ENCODE measurements around the gene MISP3. TPM values are rescaled to one million over a fixed set of nuclear protein-coding genes. Genes with fewer than 3 reads are reported as not detected.

The MISP3 gene
- total RNA-seq, 2 experiments from 2014 or later: 0.39 to 0.49 TPM

DNA sequence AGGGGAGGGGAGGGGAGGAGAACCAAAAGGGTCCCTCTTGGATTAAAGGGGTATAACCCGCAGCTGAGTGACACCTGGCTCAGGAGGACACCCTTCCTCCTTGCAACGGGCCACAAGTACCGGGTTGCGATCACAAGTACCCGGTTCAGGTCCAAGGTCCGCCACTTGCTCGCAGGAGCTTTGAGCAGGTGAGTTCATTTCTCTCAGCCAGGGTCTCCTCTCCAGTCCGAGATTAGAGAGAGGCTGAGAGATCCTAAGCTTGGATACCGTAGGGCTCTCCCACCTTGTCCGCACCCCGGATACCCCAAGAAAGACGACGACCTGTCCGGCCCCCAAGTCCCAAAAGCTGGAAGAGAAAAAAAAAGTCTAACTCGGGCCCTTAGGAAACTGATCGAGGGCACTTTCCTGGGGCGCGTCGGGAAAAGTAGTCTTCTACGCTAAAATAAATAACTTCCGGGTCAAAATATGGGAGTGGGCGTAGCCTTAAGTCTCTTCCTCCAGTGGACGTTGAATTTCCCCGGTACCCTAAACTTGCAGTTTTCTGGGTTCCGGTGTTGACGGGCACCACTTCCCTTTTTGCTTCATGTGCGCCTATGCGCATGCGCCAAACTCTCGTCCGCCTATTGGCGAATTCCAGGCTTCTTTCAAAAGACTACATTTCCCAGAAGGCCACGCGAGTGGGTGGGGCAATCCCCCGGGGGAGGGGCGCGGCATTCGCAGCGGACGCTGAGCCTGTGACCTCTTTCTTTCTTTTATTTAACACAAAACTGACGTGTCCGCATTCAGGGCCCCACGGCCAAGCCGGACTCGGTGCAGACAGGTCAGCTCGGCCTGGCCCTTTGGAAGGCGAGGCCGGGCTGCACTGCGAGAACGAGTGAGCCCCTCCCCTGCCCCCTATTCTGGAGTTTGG, 8.6 kb downstream of the MISP3 start:
- ChIA-PET CTCF (interaction anchor here (0.8 to 4.6 kb wide), 5 partner anchors 9 to 267 kb away, joined by 3 to 26 read pairs (median 4); partner anchors contain the start of genes ASF1B and MISP3), POLR2A (interaction anchor here (0.6 to 3.0 kb wide), 14 partner anchors 9 to 1752 kb away, joined by 3 to 33 read pairs (median 4); partner anchors contain the start of genes ASF1B, DDX39A, IL27RA and PRKACA)
- Mint-ChIP-seq H3K9me3 (no peaks in the 10 kb centered on the region), H3K27me3 (no peaks in the 10 kb centered on the region), H3K4me1 (ENCODE audit: low read depth) (peaks cover 14% of the 10 kb centered on the region), H3K4me3 (peak overlapping the region; percentile 91), H3K36me3 (ENCODE audit: low read depth) (no peaks in the 10 kb centered on the region), H3K27ac (peak overlapping the region; percentile 73)
- DNase-seq (peak; percentile 98 to 100 (median 99)), ATAC-seq (ENCODE audit: poor library complexity) (peak; percentile 94)
- Histone ChIP-seq H3K4me3 (ENCODE audit: low read length) (peak overlapping the region; percentile 81), H3K27me3 (ENCODE audit: control insufficient read depth in 1 of 2, insufficient read depth in 2 of 2, low read length in 2 of 2) (no peaks in the 10 kb centered on the region), H3K4me1 (ENCODE audit: insufficient read depth, low read length) (peaks cover 23% of the 10 kb centered on the region), H3K9me3 (ENCODE audit: control insufficient read depth in 1 of 2, insufficient read depth in 1 of 2, low read length in 2 of 2) (no peaks in the 10 kb centered on the region), H3K36me3 (ENCODE audit: insufficient read depth, low read length) (no peaks in the 10 kb centered on the region), H3K27ac (ENCODE audit: low read depth in 1 of 2, low read length in 2 of 2) (peak overlapping the region; percentile 73 to 74)
- TF ChIP-seq, protein P1, sequence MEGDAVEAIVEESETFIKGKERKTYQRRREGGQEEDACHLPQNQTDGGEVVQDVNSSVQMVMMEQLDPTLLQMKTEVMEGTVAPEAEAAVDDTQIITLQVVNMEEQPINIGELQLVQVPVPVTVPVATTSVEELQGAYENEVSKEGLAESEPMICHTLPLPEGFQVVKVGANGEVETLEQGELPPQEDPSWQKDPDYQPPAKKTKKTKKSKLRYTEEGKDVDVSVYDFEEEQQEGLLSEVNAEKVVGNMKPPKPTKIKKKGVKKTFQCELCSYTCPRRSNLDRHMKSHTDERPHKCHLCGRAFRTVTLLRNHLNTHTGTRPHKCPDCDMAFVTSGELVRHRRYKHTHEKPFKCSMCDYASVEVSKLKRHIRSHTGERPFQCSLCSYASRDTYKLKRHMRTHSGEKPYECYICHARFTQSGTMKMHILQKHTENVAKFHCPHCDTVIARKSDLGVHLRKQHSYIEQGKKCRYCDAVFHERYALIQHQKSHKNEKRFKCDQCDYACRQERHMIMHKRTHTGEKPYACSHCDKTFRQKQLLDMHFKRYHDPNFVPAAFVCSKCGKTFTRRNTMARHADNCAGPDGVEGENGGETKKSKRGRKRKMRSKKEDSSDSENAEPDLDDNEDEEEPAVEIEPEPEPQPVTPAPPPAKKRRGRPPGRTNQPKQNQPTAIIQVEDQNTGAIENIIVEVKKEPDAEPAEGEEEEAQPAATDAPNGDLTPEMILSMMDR (IDR thresholded peaks at IDR 0.05): no peak
- intact Hi-C loops (cut with DNase I, micrococcal nuclease): loop anchor here (2.0 to 10.0 kb wide), 6 partner anchors 36 to 614 kb away; partner anchors contain the start of genes ASF1B (in 1 of the 2), C19orf53 (in 1 of the 2), DCAF15 (in 1 of the 2) and NDUFB7 (in 1 of the 2)

DNA sequence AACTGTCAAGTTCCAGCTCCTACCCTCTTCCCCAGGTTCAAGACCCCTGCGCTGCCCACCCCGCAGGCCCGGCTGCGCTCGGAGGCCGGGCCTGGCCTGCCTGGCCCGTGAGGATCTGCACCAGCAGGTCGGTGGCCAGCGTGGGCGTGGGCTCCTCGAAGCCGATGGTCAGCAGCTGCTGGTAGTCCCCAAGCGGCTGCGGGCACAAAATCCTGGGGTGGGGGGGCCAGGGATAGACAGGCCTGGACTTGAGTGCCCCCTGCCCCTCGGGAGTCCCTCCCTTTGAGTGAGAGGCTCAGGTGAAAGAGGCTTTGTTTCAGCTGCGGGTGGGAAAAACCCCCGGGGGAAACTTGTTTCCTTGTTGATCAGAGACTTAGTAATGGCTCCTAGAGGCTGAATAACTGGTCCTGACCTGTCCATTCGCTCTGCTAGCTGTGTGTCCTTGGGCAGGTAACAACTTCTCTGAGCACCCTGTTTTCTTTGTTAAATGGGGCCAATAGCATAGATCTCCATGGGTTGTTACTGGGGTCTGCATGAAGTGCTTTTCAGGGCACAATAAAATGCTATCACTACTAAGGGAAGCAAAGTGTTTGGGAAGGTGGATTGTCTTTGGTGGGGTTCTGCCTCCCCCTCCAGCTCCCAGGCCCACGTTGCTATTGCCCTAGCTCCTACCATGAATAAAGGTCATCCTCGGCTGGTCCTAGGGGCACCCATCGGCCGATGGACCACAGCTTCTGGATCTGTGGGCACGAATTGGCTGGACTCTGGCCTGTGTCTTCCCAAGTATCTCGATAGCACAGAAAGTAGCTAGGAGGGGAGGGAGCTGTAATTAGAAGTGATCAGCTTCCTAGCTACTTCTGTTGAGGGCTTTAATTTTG, 9.4 kb downstream of the MISP3 start:
- POLR2A ChIA-PET: interaction anchor here (0.6 to 3.0 kb wide), 9 partner anchors 8 to 337 kb away, joined by 3 to 33 read pairs (median 4); partner anchors contain the start of genes ASF1B, DDX39A, IL27RA and PRKACA
- Mint-ChIP-seq H3K27ac (peak overlapping the region; percentile 73), H3K4me1 (ENCODE audit: low read depth) (peaks cover 14% of the 10 kb centered on the region), H3K36me3 (ENCODE audit: low read depth) (no peaks in the 10 kb centered on the region), H3K4me3 (peak overlapping the region; percentile 91), H3K27me3 (no peaks in the 10 kb centered on the region), H3K9me3 (no peaks in the 10 kb centered on the region)
- intact Hi-C loops (cut with DNase I, micrococcal nuclease): loop anchor here (2.0 to 10.0 kb wide), 7 partner anchors 35 to 613 kb away; partner anchors contain the start of genes ASF1B (in 1 of the 2), C19orf53 (in 1 of the 2), DCAF15 (in 1 of the 2) and NDUFB7 (in 1 of the 2)
- no peaks in the 10 kb centered on the region for H3K36me3 ChIP-seq (ENCODE audit: insufficient read depth, low read length)
- peaks cover 23% of the 10 kb centered on the region for H3K4me1 ChIP-seq (ENCODE audit: insufficient read depth, low read length)
- H3K27ac ChIP-seq (ENCODE audit: low read depth in 1 of 2, low read length in 2 of 2): peak overlapping the region; percentile 40 to 72
- no peaks in the 10 kb centered on the region for H3K9me3 ChIP-seq (ENCODE audit: control insufficient read depth in 1 of 2, insufficient read depth in 1 of 2, low read length in 2 of 2)
- TF ChIP-seq, protein P1 (IDR thresholded peaks at IDR 0.05): no peak
- ATAC-seq (ENCODE audit: poor library complexity): no peak
- peak overlapping the region; percentile 81 for H3K4me3 ChIP-seq (ENCODE audit: low read length)
- CTCF ChIA-PET: interaction anchor here (0.7 to 4.6 kb wide), 6 partner anchors 10 to 932 kb away, joined by 3 to 26 read pairs (median 4); partner anchors contain the start of genes ASF1B, IER2, MISP3 and STX10
- DNase-seq: peak in 5 of 14 experiments; percentile 17 to 81 (median 46)
- H3K27me3 ChIP-seq (ENCODE audit: control insufficient read depth in 1 of 2, insufficient read depth in 2 of 2, low read length in 2 of 2): no peaks in the 10 kb centered on the region

Measured in CD4-positive, alpha-beta T cell (primary cell).